ENCODE results near the gene AVL9.
"Not testable (repeated sequence)": the region's sequence is repeated elsewhere in the genome, so short reads cannot be mapped to it uniquely, and the experiment has no call there.

Gene AVL9

DNA sequence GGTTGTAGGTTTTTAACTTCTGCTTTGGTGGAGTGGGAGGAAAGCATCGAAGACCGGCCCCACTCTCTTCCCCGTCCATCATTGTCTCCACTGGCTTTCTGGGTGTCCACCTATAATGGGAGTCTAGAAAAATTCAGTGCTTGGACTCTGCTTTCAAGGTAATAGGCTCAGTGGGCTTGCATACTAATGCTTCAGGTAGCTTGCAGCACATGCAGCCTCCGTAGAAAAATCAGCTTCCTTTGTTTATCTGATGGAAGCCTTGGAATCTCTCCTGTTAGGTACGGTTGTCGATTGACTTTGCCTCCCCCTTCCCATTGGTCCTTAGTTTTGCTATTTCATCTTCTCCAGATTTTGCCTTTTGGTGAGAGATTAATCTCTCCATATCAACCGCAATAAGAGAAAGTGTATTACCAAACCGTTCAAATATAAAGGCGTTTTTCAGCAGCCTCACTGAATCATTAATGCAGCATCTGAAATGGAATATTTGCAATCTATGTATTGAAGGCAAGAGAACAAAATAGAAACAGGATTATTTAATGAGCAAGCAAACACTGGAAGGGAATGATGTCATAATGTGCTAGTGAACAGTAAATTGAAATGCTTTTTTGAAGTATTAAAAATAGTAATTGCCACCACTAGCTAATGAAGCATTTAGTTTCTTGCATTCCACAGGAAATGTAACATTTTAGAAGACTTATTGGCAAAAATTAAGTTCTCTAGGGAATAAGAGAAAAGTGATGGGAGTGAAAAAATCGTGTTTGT, 944 bp downstream of the AVL9 start:
- DNase-seq: no peak

DNA sequence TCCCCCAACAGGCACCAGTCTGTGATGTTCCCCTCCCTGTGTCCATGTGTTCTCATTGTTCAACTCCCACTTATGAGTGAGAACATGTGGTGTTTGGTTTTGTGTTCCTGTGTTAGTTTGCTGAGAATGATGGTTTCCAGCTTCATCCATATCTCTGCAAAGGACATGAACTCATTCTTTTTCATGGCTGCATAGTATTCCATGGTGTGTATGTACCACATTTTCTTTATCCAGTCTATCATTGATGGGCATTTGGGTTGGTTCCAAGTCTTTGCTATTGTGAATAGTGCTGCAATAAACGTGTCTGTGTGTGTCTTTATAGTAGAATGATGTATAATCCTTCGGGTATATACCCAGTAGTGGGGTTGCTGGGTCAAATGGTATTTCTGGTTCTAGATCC, 4.5 kb downstream of the AVL9 start:
- DNase-seq: not testable (repeated sequence)

DNA sequence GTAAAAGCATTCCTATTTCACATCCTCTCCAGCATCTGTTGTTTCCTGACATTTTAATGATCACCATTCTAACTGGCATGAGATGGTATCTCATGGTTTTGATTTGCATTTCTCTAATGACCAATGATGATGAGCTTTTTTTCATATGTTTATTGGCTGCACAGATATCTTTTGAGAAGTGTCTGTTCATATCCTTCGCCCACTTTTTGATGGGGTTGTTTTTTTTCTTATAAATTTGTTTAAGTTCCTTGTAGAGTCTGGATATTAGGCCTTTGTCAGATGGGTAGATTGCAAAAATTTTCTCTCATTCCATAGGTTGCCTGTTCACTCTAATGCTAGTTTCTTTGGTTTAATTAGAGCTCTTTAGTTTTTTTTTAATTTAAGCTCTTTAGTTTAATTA, 4.9 kb downstream of the AVL9 start:
- DNase-seq: not testable (repeated sequence)

DNA sequence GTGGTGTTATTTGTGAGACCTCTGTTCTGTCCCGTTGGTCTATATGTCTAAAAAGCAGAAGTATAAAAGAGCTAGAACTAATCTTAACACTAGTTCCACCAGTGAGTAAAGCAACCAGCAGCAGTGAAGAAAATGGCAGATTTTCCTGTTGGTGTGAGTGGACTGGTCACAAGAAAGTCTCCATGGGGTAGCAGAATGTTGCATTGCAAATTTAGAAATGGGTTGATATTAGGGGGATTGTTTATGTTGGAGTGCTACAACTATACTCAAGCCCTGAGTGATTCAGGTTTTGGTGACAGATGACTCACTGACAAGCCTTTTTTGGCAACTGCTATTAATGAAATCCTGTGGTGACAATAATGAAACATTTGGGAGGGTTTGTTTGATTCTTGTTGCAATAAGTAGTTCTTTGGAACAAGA, 5.6 kb downstream of the AVL9 start:
- DNase-seq: no peak

DNA sequence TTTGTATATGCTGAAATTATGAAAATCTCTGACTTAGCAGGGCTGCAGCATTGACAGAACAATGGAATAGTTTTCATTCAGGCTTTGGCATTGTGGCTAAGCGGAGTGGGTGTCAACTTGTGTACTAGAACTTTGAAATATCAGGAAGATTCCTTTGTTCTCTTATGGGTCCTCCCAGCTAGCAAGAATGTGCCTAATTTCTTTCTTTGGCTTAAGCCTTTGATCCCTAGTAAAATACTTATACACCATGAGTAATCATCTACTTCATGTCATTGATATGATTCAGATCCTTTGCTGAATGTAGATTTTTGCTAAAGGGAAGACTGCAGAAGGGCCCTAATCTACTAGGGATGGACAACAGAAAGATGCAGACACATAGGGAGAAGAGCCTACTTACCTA, 6.2 kb downstream of the AVL9 start:
- DNase-seq: no peak

DNA sequence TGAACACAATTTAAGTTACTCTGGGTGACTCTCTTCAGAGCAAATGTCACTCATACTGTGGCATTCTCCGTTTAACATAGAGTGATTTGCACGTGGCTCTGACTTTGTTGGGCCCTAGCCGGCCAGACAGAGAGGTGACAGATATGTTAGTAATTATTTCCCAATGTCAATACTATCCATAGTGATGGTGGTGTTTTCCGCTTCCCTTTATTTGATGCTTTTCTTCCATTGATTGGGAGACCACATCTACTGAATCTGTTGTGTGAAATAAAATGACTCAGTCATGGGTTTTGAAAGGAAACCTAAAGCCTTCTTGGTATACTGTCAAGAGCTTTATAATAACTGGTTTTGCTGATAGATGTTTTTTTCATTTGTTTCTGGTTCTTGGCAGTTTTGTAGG, 7.4 kb downstream of the AVL9 start:
- DNase-seq: no peak

DNA sequence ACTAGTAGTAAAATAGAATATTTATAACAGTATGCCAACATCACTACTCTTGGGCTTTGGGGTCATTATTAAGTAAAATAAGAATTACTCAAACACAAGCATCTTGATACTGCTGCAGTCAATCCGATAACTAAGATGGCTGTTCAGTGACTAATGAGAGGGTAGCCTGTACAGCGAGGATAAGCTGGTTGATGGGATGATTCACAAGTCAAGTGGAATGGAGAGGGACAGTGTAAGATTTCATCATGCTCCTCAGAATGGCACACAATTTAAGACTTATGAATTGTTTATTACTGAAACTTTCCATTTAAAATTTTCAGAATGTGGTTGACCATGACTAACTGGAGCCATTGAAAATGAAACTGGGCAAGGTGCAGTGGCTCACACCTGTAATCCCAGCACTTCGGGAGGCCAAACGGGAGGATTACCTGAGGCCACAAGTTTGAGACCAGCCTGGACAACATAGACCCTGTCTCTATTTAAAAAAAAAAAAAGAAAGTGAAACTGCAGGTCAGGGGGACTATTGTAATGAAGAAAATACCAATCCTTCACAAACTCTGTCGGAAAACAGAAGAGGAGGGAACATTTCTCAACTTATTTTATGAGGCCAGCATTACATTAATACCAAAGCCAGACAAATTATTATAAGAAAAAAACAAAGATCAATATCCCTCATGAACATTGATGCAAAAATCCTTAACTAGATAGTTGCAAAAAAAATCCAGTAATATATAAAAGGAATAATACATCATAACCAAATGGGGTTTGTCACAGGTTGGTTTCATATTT, 11.2 kb downstream of the AVL9 start:
- DNase-seq: peak; percentile 12

DNA sequence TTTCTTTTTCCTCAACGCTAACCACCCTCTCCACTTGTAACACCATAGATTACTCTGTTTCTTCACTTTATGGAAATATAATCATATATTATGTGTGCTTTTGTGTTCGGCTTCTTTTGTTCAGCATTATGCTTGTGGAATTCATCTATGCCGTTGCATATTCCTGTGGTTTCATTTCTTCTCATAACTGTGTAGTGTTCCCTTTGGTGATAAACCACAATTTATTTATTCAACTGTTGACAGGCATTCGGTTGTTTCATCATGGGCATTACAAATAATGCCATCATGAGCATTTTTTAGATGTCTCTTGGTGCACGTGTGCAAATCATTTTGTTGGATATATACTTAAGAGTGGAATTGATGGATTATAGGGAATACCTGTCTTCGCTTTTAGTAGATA, 12.1 kb downstream of the AVL9 start:
- no peak for DNase-seq

DNA sequence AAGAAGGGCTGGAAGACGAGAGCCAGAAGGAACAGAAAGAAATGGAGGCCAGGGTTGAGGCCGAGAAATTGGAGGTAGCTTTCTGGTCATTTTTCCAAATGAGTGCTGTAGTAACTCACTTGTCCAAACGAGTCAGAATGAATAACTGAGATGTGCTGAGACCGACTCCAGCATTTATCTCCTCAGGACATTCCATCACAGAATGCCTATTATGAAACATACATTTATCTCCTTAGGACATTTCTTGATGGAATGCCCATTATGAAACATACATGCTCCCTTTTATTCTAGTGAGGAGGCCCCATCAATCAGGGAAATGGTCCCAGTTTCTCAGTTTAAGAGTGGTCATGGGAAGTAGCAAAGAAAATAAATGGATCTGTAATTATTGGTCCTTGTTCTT, 16.5 kb downstream of the AVL9 start:
- DNase-seq: no peak

DNA sequence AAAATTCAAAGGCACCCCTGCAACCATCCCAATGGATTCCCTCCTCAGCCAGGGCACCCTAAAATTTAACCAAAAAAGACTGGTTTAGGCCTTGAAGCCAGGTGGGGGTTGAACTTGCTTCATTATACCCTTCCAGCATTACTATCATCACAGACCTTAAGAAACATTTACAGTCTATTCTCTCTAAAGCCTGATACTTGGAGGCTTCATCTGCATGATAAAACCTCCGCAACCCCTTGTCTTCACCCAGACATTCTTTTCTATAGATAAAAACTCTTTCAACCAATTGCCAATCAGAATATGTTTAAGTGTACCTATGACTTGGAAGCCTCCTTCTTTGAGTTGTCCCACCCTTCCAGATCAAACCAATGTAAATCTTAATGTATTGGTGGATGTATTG, 17.9 kb downstream of the AVL9 start:
- DNase-seq: no peak

DNA sequence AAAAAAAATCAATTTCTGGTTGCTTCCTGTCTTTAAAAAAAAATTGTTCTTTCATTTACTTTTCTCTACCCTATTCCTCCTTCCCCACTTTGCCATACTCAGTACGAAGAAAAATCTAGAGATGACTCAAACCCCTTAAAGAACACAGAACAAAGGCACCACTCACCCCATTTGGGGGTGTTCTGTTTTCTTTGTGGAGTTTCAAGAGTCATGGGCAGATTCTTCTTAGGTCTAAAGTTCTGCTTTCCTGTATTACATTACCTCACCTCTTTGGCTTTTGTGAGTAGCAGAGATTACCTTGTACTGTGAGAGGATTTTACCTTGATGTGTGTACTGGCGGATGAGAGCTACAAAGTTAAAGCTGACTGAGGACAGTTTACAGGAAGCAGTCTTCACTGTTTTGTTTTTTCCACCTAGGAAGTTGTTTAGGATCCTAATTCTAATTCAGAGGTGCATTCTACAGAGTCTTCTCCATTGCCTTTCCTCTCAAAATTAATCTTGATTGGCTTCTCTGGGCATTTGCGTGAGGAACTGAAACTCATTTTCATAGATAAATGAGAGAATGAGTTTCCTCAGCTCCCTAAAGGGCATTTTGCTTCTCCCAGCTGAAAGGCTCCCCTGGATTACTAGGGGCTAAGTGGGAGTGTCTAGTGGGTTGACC, 20.7 kb downstream of the AVL9 start:
- DNase-seq: no peak

DNA sequence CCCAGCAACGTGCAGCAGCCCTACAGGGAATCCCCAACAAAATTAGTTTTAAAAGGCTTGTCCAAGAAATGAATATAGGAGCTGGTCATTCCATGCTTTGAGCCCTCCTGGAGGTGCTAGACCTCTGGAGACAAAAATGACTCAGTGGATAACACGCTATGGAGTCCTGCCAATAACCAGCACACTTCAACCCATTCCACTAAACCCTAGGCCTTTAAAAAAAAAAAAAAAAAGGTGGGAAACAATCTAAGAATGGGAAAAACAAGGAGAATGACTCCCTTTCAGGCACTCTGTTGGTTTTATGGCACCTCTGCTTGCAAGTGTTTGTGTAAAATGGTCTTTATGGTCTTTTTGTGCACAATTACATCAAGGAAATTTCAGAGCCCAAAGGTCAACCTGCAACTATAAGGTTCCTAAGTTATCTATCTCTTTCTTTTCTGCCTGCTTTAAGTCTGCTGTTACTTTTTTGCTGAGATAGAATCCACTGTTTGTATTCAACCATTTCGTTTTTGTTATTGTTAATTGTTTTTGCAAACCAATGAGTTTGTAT, 21.3 kb downstream of the AVL9 start:
- no peak for DNase-seq

DNA sequence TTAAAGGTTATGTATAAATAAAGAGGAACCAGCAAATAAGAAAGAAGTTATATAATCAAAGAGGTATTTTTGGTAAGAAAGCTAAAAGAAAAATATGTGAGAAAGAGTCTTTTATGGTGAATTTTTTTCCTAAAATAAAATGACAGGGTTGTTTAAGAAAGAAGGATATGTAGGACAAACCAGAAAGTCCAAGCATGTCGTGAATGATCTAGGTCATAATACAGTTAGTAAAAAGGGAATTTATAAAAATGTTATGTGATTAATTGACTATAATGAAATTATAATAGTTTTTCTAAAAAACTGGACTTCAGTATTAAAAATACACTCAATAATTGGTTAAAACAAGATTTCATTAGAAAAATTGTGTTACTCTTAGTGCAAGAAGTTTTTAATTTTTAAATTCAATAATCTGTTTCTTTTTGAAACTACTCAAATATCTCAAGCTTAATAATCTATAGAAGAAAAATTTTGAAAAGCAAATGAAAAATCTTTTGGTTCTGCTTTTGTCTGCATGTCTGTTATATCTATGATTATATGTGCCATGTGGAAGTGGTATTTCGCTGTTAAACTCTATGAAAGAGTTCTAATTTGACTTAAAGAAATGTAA, 23.3 kb downstream of the AVL9 start:
- DNase-seq: peak; percentile 76

DNA sequence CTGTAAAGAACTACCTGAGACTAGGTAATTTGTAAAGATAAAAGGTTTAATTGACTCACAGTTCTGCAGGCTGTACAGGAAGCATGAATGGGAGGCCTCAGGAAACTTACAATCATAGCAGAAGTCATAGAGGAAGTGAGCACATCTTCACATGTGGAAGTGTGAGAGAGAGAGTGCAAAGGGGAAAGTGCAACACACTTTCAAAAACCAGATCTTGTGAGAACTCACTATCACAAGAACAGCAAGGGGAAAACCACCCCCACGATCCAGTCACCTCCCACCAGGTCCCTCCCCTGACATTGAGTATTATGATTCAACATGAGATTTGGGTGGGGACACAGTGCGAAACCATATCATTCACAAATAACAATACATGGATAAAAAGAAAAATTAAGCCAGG, 24.5 kb downstream of the AVL9 start:
- DNase-seq: no peak

DNA sequence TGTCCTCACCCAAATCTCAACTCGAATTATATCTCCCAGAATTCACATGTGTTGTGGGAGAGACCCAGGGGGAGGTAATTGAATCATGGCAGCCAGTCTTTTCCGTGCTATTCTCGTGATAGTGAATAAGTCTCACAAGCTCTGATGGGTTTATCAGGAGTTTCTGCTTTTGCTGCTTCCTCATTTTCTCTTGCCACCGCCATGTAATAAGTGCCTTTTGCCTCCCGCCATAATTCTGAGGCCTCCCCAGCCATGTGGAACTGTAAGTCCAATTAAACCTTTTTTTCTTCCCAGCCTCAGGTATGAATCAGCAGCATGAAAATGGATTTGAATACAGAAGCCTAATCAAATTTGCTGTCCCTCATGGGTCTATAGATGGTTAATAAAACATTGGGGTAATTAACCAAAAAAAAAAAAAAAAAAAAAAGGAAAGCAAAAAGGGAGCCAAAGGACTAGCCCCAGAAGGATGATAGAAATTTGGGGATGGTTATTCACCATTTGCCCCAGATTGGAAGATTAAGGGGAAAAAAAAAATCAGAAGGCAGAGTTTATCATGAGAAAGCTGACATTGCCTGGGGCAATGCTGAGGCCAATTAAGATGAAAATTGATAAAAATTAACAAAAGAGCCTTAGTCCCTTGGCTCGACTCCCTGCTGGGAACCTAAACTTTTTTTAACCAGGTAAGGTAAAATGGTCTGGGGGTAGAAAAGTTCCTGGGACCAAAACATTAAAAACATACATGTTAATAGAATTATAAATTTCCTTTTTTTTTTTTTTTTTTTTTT, 27.6 kb downstream of the AVL9 start:
- no peak for DNase-seq

DNA sequence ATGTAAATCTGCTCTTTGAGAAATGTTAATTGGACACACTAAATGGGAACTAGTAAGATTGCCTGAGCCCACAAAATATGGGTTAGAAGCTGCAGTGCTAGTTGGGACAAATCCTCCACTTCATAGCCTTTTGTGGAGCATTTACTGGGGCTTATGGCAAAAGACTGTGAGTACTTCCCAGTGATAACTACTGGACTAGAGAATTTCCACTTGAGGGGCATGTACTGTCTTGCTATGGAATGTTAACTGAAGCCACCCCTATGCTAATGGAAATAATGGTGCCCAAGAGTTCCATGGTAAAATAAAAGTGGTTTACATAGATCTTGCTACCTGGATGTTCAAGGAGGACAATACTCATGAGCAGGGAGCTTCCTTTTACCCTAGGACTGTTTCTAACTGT, 29.3 kb downstream of the AVL9 start:
- DNase-seq: no peak

DNA sequence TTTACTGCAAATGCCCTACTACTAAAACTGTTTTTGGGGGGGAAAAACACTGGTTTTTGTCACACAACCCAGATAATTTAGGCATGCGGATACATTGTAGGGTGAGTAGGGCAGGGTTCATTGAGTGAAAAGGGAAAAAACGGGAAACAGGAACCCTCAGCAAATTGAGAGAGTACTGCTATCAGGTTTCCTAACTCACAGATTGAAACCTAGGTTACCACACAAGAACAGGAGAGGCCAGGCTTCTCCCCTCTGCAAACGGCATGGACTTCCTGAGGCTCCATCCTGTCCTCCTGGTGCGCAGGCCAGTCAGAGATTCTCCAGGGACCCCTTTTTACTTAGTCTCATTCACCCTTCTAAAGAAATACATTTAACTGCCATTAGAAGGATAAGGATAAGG, 30.6 kb downstream of the AVL9 start:
- no peak for DNase-seq

DNA sequence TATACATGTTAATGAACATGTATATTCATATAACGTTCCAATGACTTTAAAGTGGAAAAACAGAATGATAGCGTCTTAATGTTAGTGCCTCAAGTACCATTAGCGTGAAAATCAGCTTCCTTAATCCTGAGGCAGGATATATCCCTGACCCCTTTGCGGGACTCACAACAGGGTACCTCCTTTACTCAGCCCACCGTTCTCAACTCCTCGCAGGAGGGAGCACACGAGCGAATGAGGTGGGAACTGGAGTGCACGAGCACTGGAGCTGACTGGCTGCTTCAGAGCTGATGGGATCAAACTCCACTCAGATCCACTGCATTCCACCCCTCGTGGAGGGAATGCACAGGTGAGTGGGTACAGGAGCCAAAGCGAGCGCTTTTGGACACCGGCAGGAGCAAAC, 36.1 kb downstream of the AVL9 start:
- DNase-seq: no peak

DNA sequence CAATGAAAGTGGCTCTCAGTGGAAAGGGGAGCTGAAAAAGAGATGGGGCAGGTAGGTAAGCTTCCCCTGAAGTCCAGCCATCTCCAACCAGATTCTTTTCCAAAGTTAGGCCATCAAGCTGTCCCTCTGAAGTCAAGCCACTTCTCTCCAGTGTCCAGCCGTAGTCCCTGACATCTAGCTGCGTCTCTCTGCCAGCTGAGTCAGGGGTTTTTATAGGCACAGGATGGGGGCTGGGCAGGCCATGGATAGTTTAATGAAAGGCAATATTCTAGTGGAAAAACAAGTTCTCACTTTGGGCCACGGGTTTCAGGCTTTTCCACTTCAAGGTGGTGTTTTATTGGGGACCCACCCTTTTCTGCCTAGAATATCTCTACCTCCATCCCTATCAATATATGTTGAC, 36.8 kb downstream of the AVL9 start:
- no peak for DNase-seq

DNA sequence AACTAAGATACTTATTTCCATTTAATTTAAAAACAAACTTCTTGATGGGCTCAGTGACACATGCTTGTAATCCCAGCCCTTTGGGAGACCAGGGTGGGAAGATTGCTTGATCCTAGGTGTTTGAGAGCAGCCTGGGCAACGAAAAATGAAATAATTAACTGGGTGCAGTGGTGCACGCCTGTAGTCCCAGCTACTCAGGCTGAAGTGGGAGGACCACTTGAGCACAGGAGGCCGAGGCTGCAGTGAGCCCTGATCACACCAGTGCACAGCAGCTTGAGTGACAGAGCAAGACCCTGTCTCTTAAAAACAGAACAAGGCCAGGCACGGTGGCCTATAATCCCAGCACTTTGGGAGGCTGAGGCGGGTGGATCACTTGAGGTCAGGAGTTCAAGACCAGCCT, 37.4 kb downstream of the AVL9 start:
- no peak for DNase-seq

DNA sequence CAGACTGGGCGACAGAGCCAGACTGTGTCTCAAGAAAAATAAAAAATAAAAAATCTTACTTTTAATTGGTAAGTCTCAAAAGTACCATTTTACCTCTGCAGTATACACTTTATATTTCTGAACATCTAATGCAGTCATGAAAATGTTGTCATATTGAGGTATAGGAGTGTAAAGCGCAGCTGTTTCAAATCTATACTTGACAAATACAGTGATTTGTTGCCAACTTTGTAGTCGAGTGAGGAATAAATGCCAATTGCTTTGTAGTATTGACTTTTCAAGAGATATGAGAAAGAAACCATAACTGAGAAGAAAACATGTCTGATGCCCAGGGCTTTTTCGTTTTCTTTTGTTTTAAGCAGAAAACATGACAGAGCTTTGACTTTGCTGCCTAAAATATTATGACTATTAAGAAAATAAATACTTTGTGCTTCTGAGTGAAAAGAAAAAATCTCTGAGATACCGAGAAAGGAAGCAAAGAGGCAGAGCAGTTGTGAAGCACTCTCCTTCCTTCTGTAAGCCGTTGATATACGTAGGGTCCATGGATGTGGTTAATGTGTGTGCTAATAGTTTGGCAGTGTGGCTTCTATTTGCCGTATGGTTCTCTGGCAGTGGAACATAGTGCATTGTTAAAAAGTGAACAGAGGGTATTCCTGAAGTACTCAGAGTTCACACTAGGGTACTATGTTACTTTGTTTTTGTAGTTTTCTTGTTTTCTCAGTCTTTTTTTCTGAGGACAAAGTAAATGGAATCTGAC, 38.2 kb downstream of the AVL9 start:
- DNase-seq: no peak

Measured in NCI-H82 (cell line).